K562 (cell line): Measurements from ENCODE around the gene ZNF121. TPM values are rescaled to one million over a fixed set of nuclear protein-coding genes. Genes with fewer than 3 reads are reported as not detected.

Source experiments
- ARID4B ChIP-seq: sonication (generic); formaldehyde crosslinking; IDR thresholded peaks from 2 replicates; pipeline ENCODE4 v1.8.0; 2022; ENCODE audit warnings: mild to moderate bottlenecking, missing genetic modification reagents
- GMEB1 ChIP-seq: fragments of 250-450 bp; sonication (Bioruptor Pico); IDR thresholded peaks from 2 replicates; pipeline ENCODE4 v1.4.0; 2020; ENCODE audit warnings: mild to moderate bottlenecking
- GTF2A2 ChIP-seq: IDR thresholded peaks from 2 replicates; pipeline ENCODE4 v1.6.1; 2016; ENCODE audit warnings: mild to moderate bottlenecking, missing genetic modification characterization, missing compliant biosample characterization
- KDM5B ChIP-seq: fragments of 200-600 bp; sonication (generic); IDR thresholded peaks from 2 replicates; pipeline ENCODE4 v1.6.1; 2012; ENCODE audit warnings: low read depth, mild to moderate bottlenecking, moderate library complexity, low read length, control low read depth, inconsistent platforms; ENCODE audit not compliant: insufficient replicate concordance
- MCM7 ChIP-seq, 2 experiments: fragments of 450-650 bp; IDR thresholded peaks; 2 replicates each; pipeline ENCODE4 v1.6.1; 2016 to 2018
- MEF2D ChIP-seq: conservative IDR thresholded peaks from 2 replicates; pipeline ENCODE4 v1.6.1; 2016; ENCODE audit warnings: low read depth, missing genetic modification characterization, missing compliant biosample characterization
- PHB2 ChIP-seq: fragments of 450-650 bp; IDR thresholded peaks from 2 replicates; pipeline ENCODE4 v1.6.1; 2017; ENCODE audit warnings: low read depth
- THAP12 ChIP-seq: fragments of 250-450 bp; sonication (Bioruptor Pico); IDR thresholded peaks from 2 replicates; pipeline ENCODE4 v1.9.0; 2021; ENCODE audit warnings: mild to moderate bottlenecking, inconsistent platforms
- ZNF551 ChIP-seq: fragments of 250-450 bp; sonication (Bioruptor Pico); IDR thresholded peaks from 2 replicates; pipeline ENCODE4 v1.5.0; 2021; ENCODE audit warnings: mild to moderate bottlenecking, moderate library complexity
- ZNF655 ChIP-seq: fragments of 250-450 bp; sonication (Bioruptor Pico); IDR thresholded peaks from 2 replicates; pipeline ENCODE4 v1.5.0; 2021
- polyA plus RNA-seq, 8 experiments: library from polyadenylated mRNA; depleted of rRNA in 4 of 8; stranded (reverse) in 5 of 8; unstranded in 3 of 8; fragments of >200 nt; fragmentation: Nextera tagmentation in 2 of 8; fragmentation: Illumina TruSeq in 1 of 8; extraction: Ambion mirVana in 2 of 8; extraction: Trizol in 1 of 8; gene quantifications; 2 replicates each; pipeline versions ENCODE4 v1.2.1 to v1.2.3, GENCODE V29; 2011 to 2014; ENCODE audit warnings: inconsistent platforms in 1 of 8, missing spikeins in 1 of 8
- total RNA-seq, 7 experiments: library from RNA; depleted of rRNA in 6 of 7; stranded (reverse); fragments of >200 nt in 6 of 7; fragmentation: Illumina TruSeq in 2 of 7; extraction: Trizol in 2 of 7; gene quantifications; 2 replicates each; pipeline versions ENCODE4 v1.2.1 to v1.2.3, GENCODE V29; 2011 to 2021; ENCODE audit warnings: low replicate concordance in 1 of 7

The ZNF121 gene
- total and polyA plus RNA-seq, 9 of the 15 experiments (the other 6 are each of a cell fraction or from before 2014, with no cell fraction given) = 14.6 to 115 (median 33.4) TPM

GRCh38 chr19:9621156-9622037 lies 37.1 kb upstream of the ZNF121 start, which contains the start of gene ZNF561 (continued):
- TF ChIP-seq ARID4B (CRISPR knock-in tag) (peak; percentile 54; the same call in 1 of the 2 replicates), ZNF551 (no peak), THAP12 (no peak), GMEB1 (CRISPR knock-in tag) (no peak), GTF2A2 (0 out of 2 replicates have a peak, but pooled peaks have one; percentile 63), MEF2D (tag) (no peak; the same call in 1 of the 2 replicates), MCM7 (IDR thresholded peaks at IDR 0.05) (no peak), KDM5B (peak; percentile 92), ZNF655 (CRISPR knock-in tag) (no peak), PHB2 (no peak)
